22Rv1 (cell line): ENCODE data around the gene INVS.

Experiments used
- H3K27ac ChIP-seq: fragments of 450-650 bp; 2 replicates; pipeline ENCODE4 v1.5.1; 2017
- CTCF ChIP-seq: fragments of 450-650 bp; IDR thresholded peaks from 2 replicates; pipeline ENCODE4 v1.5.1; 2017; ENCODE audit warnings: mild to moderate bottlenecking
- ZFX ChIP-seq: fragments of 450-650 bp; IDR thresholded peaks from 2 replicates; pipeline ENCODE4 v1.6.1; 2017; ENCODE audit warnings: antibody characterized with exemption, borderline replicate concordance

INVS gene

GRCh38 chr9:100190339-100190738, 91.3 kb downstream of the INVS start:
- H3K27ac ChIP-seq, result no peak overlapping the region
- TF ChIP-seq CTCF (no peak), ZFX (no peak)

GRCh38 chr9:100191264-100191663, 92.2 kb downstream of the INVS start:
- no peak for TF ChIP-seq ZFX
- TF ChIP-seq CTCF, result no peak
- no peak overlapping the region for H3K27ac ChIP-seq

GRCh38 chr9:100193078-100193477, 94.0 kb downstream of the INVS start:
- TF ChIP-seq CTCF (no peak), ZFX (no peak)
- no peak overlapping the region for H3K27ac ChIP-seq

- TF ChIP-seq ZFX, result no peak
- TF ChIP-seq CTCF, result no peak
- H3K27ac ChIP-seq, result no peak overlapping the region
These were observed 97.2 kb downstream of the INVS start for GRCh38 chr9:100196215-100196614.

GRCh38 chr9:100196828-100197227, 97.8 kb downstream of the INVS start:
- no peak overlapping the region for H3K27ac ChIP-seq
- TF ChIP-seq CTCF (no peak), ZFX (no peak)

- no peak overlapping the region for H3K27ac ChIP-seq
- TF ChIP-seq ZFX, result no peak
- TF ChIP-seq CTCF, result no peak
These were observed 98.5 kb downstream of the INVS start for GRCh38 chr9:100197553-100197952.

GRCh38 chr9:100202806-100203205, 103.8 kb downstream of the INVS start:
- TF ChIP-seq CTCF, result no peak
- no peak for TF ChIP-seq ZFX
- H3K27ac ChIP-seq, result no peak overlapping the region
